H1 (cell line): ENCODE results near the gene PPFIBP2. TPM values are rescaled to one million over a fixed set of nuclear protein-coding genes. Genes with fewer than 3 reads are reported as not detected.

Source experiments
- CTCF ChIA-PET: fragments of 300-600 bp; sonication (Branson Sonifier 250); formaldehyde crosslinking; loops from one replicate; lab custom pipeline; 2021; ENCODE audit not compliant: partially characterized antibody; lab: Charles Lee
- POLR2A ChIA-PET: fragments of 300-600 bp; sonication (Branson Sonifier 250); formaldehyde crosslinking; loops from one replicate; lab custom pipeline; 2021; ENCODE audit warnings: inconsistent platforms; ENCODE audit not compliant: partially characterized antibody; lab: Charles Lee
- DNase-seq, 2 experiments: peaks; one replicate each; pipeline versions ENCODE4 v3.0.0 to v3.0.0-alpha.2; 2010 to 2022; ENCODE audit warnings: low spot score in 2 of 2, low read depth in 1 of 2, mixed read lengths in 1 of 2
- FAIRE-seq: peaks from 2 replicates; lab custom pipeline; 2011; peaks lifted over from hg19 to GRCh38; lab: Jason Lieb, UNC
- H2AFZ ChIP-seq: 2 replicates; pipeline ENCODE4 v1.8.1; 2012; ENCODE audit warnings: low read length, inconsistent platforms
- H2AK5ac ChIP-seq: 2 replicates; pipeline ENCODE4 v1.6.1; 2013; ENCODE audit warnings: low read depth, low read length
- H2BK120ac ChIP-seq: replicated peaks from 2 replicates; pipeline ENCODE3; 2013; ENCODE audit warnings: low read depth, low read length, inconsistent platforms
- H2BK12ac ChIP-seq: 2 replicates; pipeline ENCODE4 v1.6.1; 2013; ENCODE audit warnings: low read depth, low read length
- H2BK15ac ChIP-seq: 2 replicates; pipeline ENCODE4 v1.6.1; 2013; ENCODE audit warnings: low read length
- H2BK20ac ChIP-seq: 2 replicates; pipeline ENCODE4 v1.6.1; 2013; ENCODE audit warnings: low read length
- H2BK5ac ChIP-seq: 2 replicates; pipeline ENCODE4 v1.6.1; 2013; ENCODE audit warnings: low read depth, low read length
- H3K14ac ChIP-seq: 2 replicates; pipeline ENCODE4 v1.6.1; 2013; ENCODE audit warnings: inconsistent platforms; ENCODE audit not compliant: insufficient read length
- H3K18ac ChIP-seq: 2 replicates; pipeline ENCODE4 v1.6.1; 2013; ENCODE audit warnings: low read length; ENCODE audit errors: extremely low read depth
- H3K23ac ChIP-seq: 2 replicates; pipeline ENCODE4 v1.6.1; 2013; ENCODE audit warnings: inconsistent platforms; ENCODE audit not compliant: insufficient read length
- H3K23me2 ChIP-seq: 2 replicates; pipeline ENCODE4 v1.6.1; 2013; ENCODE audit warnings: low read depth, low read length
- H3K27ac ChIP-seq: 2 replicates; pipeline ENCODE4 v1.6.1; 2011; ENCODE audit warnings: low read depth, low read length, inconsistent platforms
- H3K27me3 ChIP-seq, 4 experiments: replicated peaks in 1 of 4; 1 replicate in 1 of 4; 2 replicates in 3 of 4; pipeline versions ENCODE4 v1.6.1 to v1.8.1; 2011 to 2013; ENCODE audit warnings: low read length in 3 of 4, mild to moderate bottlenecking in 3 of 4, inconsistent platforms in 2 of 4, mixed read lengths in 2 of 4, moderate library complexity in 1 of 4; ENCODE audit not compliant: control insufficient read depth in 3 of 4, insufficient read depth in 3 of 4; ENCODE audit errors: extremely low read depth in 1 of 4
- H3K36me3 ChIP-seq, 4 experiments: 2 replicates each; pipeline versions ENCODE4 v1.6.1 to v1.8.1; 2011 to 2013; ENCODE audit warnings: mild to moderate bottlenecking in 4 of 4, low read length in 3 of 4, moderate library complexity in 2 of 4, control low read depth in 1 of 4, inconsistent platforms in 1 of 4; ENCODE audit not compliant: insufficient read depth in 4 of 4, control insufficient read depth in 2 of 4
- H3K4ac ChIP-seq: replicated peaks from 2 replicates; pipeline ENCODE3; 2013; ENCODE audit warnings: low read length, low read depth, mixed read lengths, inconsistent platforms; ENCODE audit not compliant: insufficient read length
- H3K4me1 ChIP-seq, 4 experiments: replicated peaks in 1 of 4; 1 replicate in 1 of 4; 2 replicates in 3 of 4; pipeline versions ENCODE4 v1.6.1 to v1.8.1; 2011 to 2013; ENCODE audit warnings: low read length in 3 of 4, inconsistent platforms in 2 of 4, mixed read lengths in 1 of 4; ENCODE audit not compliant: insufficient read depth in 4 of 4, control insufficient read depth in 3 of 4
- H3K4me2 ChIP-seq, 2 experiments: 2 replicates each; pipeline versions ENCODE4 v1.6.1 to v1.8.1; 2011 to 2013; ENCODE audit warnings: low read depth in 2 of 2, low read length in 2 of 2, control low read depth in 1 of 2, inconsistent platforms in 1 of 2, mild to moderate bottlenecking in 1 of 2; ENCODE audit not compliant: insufficient read depth in 1 of 2
- H3K4me3 ChIP-seq, 4 experiments: fragments of 200-600, 300-600 bp in 1 of 4; sonication (generic), shearing (Covaris generic), sonication (Bioruptor Twin) in 1 of 4; 2 replicates each; pipeline versions ENCODE4 v1.5.1 to v1.8.1; 2011 to 2016; ENCODE audit warnings: low read length in 4 of 4, low read depth in 3 of 4, control low read depth in 2 of 4, inconsistent platforms in 2 of 4, mild to moderate bottlenecking in 2 of 4, mixed read lengths in 1 of 4, moderate library complexity in 1 of 4; ENCODE audit not compliant: insufficient read depth in 2 of 4; ENCODE audit errors: extremely low read depth in 1 of 4
- H3K56ac ChIP-seq: replicated peaks from 2 replicates; pipeline ENCODE3; 2013; ENCODE audit warnings: low read depth, mild to moderate bottlenecking, mixed read lengths, low read length, inconsistent platforms; ENCODE audit not compliant: insufficient read length
- H3K79me1 ChIP-seq: 2 replicates; pipeline ENCODE4 v1.6.1; 2013; ENCODE audit warnings: low read depth, low read length, control low read depth
- H3K79me2 ChIP-seq, 2 experiments: 2 replicates each; pipeline versions ENCODE4 v1.6.1 to v1.8.1; 2012 to 2013; ENCODE audit warnings: low read length in 2 of 2, mild to moderate bottlenecking in 2 of 2, inconsistent platforms in 1 of 2; ENCODE audit not compliant: insufficient read depth in 2 of 2, control insufficient read depth in 1 of 2
- H3K9ac ChIP-seq, 4 experiments: replicated peaks in 1 of 4; 1 replicate in 1 of 4; 2 replicates in 3 of 4; pipeline versions ENCODE4 v1.6.1 to v1.8.1; 2011 to 2013; ENCODE audit warnings: low read depth in 3 of 4, low read length in 3 of 4, control low read depth in 2 of 4, mild to moderate bottlenecking in 2 of 4, moderate library complexity in 2 of 4, inconsistent platforms in 1 of 4; ENCODE audit errors: extremely low read depth in 1 of 4
- H3K9me3 ChIP-seq, 2 experiments: 2 replicates each; pipeline versions ENCODE4 v1.6.1 to v1.8.1; 2012 to 2013; ENCODE audit warnings: mild to moderate bottlenecking in 2 of 2, moderate library complexity in 2 of 2, control low read depth in 1 of 2, inconsistent platforms in 1 of 2, low read depth in 1 of 2, low read length in 1 of 2, mixed read lengths in 1 of 2; ENCODE audit not compliant: insufficient read depth in 2 of 2
- H4K20me1 ChIP-seq, 2 experiments: replicated peaks in 1 of 2; 2 replicates each; pipeline versions ENCODE3 to v1.8.1; 2011 to 2013; ENCODE audit warnings: inconsistent platforms in 2 of 2, low read length in 2 of 2, mild to moderate bottlenecking in 1 of 2; ENCODE audit not compliant: insufficient read depth in 2 of 2, control insufficient read depth in 1 of 2
- H4K5ac ChIP-seq: 2 replicates; pipeline ENCODE4 v1.6.1; 2013; ENCODE audit warnings: low read length, low read depth, mixed read lengths, inconsistent platforms; ENCODE audit not compliant: insufficient read length
- H4K8ac ChIP-seq: 2 replicates; pipeline ENCODE4 v1.8.0; 2013; ENCODE audit warnings: mild to moderate bottlenecking, moderate library complexity, low read length, inconsistent platforms; ENCODE audit not compliant: insufficient read depth; ENCODE audit errors: extremely low read depth
- H4K91ac ChIP-seq: replicated peaks from 2 replicates; pipeline ENCODE3; 2013; ENCODE audit warnings: low read length, mixed read lengths, inconsistent platforms; ENCODE audit not compliant: insufficient read length
- CBX8 ChIP-seq: fragments of 300-800, 300-1000 bp; sonication (generic); IDR thresholded peaks from 2 replicates; pipeline ENCODE4 v1.7.1; 2016; ENCODE audit warnings: low read depth, low read length, borderline replicate concordance
- CEBPB ChIP-seq: IDR thresholded peaks from 2 replicates; pipeline ENCODE4 v1.6.1; 2012; ENCODE audit warnings: low read depth, low read length
- WGBS, 2 experiments: shearing (Covaris generic) in 1 of 2; methylation state at CpG; one replicate each; pipeline versions ENCODE4 v1.1.6 to v1.1.7; 2013 to 2015; ENCODE audit warnings: low lambda C conversion rate in 2 of 2, mixed read lengths in 2 of 2, inconsistent platforms in 1 of 2, low coverage in 1 of 2, missing lambda C conversion rate in 1 of 2; ENCODE audit not compliant: insufficient replicate concordance in 2 of 2, insufficient coverage in 1 of 2, insufficient read length in 1 of 2; ENCODE audit errors: extremely low coverage in 1 of 2, missing lambda C conversion rate in 1 of 2; 5-methylcytosine and 5-hydroxymethylcytosine counted together
- polyA plus RNA-seq, 7 experiments: library from polyadenylated mRNA; depleted of rRNA in 3 of 7; stranded (reverse) in 5 of 7; unstranded in 2 of 7; fragments of >200 nt in 5 of 7; fragments of 200-250 nt in 2 of 7; gene quantifications; 1 replicate in 5 of 7; 2 replicates in 1 of 7; 4 replicates in 1 of 7; pipeline versions ENCODE4 v1.2.1 to v1.2.3, GENCODE V29; 2011 to 2013; ENCODE audit warnings: missing spikeins in 2 of 7, mixed read lengths in 2 of 7
- total RNA-seq: library from RNA; stranded (reverse); fragmentation: NEBNext Ultra II Directional; extraction: Animal tissue kit (Norgen Biotek cat#: 25700); gene quantifications from 2 replicates; pipeline ENCODE4 v1.2.1, GENCODE V29; 2021

The PPFIBP2 gene
- total and polyA plus RNA-seq, 2 of the 8 experiments (the other 6 are each of a cell fraction or from before 2014, with no cell fraction given): 5.5 to 9.8 TPM

DNA sequence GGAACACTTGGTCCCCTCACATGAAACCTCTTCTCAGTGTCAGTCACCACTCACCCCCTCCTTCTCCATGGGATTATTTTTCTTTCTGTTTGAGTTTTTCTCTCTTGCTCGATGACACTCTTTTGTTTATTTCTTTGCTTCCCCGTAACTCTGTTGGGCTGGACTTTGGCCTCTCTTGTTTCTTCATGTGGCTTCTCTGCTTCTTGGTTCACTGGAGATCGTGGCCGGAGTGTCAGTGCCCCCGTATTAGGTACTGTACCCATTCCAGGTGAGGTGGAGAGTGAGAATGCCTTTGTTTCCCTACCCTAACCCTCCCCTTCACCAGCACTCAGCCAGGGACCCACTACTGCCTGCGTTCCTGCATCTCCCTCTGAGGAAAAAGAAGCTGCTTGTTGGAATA is 127.0 kb downstream of the PPFIBP2 start:
- H3K79me1 ChIP-seq: no peaks in the 10 kb centered on the region
- H3K4me1 ChIP-seq: no peaks in the 10 kb centered on the region
- H4K5ac ChIP-seq: no peak overlapping the region
- H3K79me2 ChIP-seq: no peaks in the 10 kb centered on the region
- no peak overlapping the region for H3K23ac ChIP-seq
- H4K8ac ChIP-seq: no peak overlapping the region
- CTCF ChIA-PET: interaction anchor here (0.7 to 6.0 kb wide), 5 partner anchors 11 to 400 kb away, joined by 3 to 40 read pairs (median 4); no protein-coding TSS in a partner anchor
- POLR2A ChIA-PET: interaction anchor here (0.6 kb wide), 1 partner anchor 57 kb away, joined by 4 read pairs; no protein-coding TSS in a partner anchor
- no peak for FAIRE-seq
- no peak overlapping the region for H3K27ac ChIP-seq
- H2BK15ac ChIP-seq: no peak overlapping the region
- WGBS, 2 experiments: 86% methylated on average over 6 of the region's 6 CpGs; no CpG with 5 or more reads in 1 of the 2 experiments
- H2BK20ac ChIP-seq: no peak overlapping the region
- no peak overlapping the region for H3K18ac ChIP-seq
- no peak overlapping the region for H3K4ac ChIP-seq
- no peak overlapping the region for H3K56ac ChIP-seq
- H3K9me3 ChIP-seq: no peaks in the 10 kb centered on the region
- H3K9ac ChIP-seq: no peak overlapping the region
- H2BK5ac ChIP-seq: no peak overlapping the region
- H3K4me3 ChIP-seq: no peak overlapping the region
- TF ChIP-seq CBX8 (no peak), CEBPB (no peak)
- TF ChIP-seq, all 59 proteins: peak for 0
- Histone ChIP-seq H4K91ac (no peak overlapping the region), H2AK5ac (no peak overlapping the region), H3K36me3 (0 out of 8 replicates have a peak, but pooled peaks cover 0 to 2% (median 0%) of the 10 kb centered on the region in 4 experiments), H2BK12ac (no peak overlapping the region), H3K14ac (no peak overlapping the region), H3K23me2 (no peaks in the 10 kb centered on the region), H2AFZ (no peak overlapping the region), H4K20me1 (no peaks in the 10 kb centered on the region), H3K27me3 (no peaks in the 10 kb centered on the region), H3K4me2 (no peak overlapping the region), H2BK120ac (no peak overlapping the region)
- DNase-seq: no peak
